ENCODE data around the gene PKD1.

The PKD1 gene

GRCh38 chr16:2060346-2060745 is 75.4 kb downstream of the PKD1 start:
- Mint-ChIP-seq H3K9me3 (no peaks in the 10 kb centered on the region), H3K4me1 (no peaks in the 10 kb centered on the region), H3K36me3 (ENCODE audit: low read depth) (peaks cover 12% of the 10 kb centered on the region), H3K27me3 (ENCODE audit: low read depth) (peaks cover 4% of the 10 kb centered on the region), H3K4me3 (no peak overlapping the region), H3K27ac (no peak overlapping the region)
- TF ChIP-seq CTCF (IDR thresholded peaks at IDR 0.05; ENCODE audit: unreplicated experiment in 3 of 3): no peak

- Mint-ChIP-seq H3K9me3 (no peaks in the 10 kb centered on the region), H3K4me3 (no peak overlapping the region), H3K27me3 (ENCODE audit: low read depth) (peaks cover 4% of the 10 kb centered on the region), H3K27ac (peak overlapping the region in 2 of 3 experiments; percentile 48 to 64), H3K36me3 (ENCODE audit: low read depth) (peaks cover 12% of the 10 kb centered on the region), H3K4me1 (no peaks in the 10 kb centered on the region)
- TF ChIP-seq CTCF (IDR thresholded peaks at IDR 0.05; ENCODE audit: unreplicated experiment in 3 of 3): no peak
Observed at GRCh38 chr16:2058872-2059271, 76.8 kb downstream of the PKD1 start.

GRCh38 chr16:2058420-2058819 is 77.3 kb downstream of the PKD1 start:
- Mint-ChIP-seq H3K36me3 (ENCODE audit: low read depth) (peaks cover 11% of the 10 kb centered on the region), H3K27ac (peak overlapping the region; percentile 15 to 64 (median 48)), H3K4me1 (no peaks in the 10 kb centered on the region), H3K9me3 (no peaks in the 10 kb centered on the region), H3K4me3 (no peak overlapping the region), H3K27me3 (ENCODE audit: low read depth) (peaks cover 4% of the 10 kb centered on the region)
- no peak for TF ChIP-seq CTCF (IDR thresholded peaks at IDR 0.05; ENCODE audit: unreplicated experiment in 3 of 3)

- Mint-ChIP-seq H3K27me3 (ENCODE audit: low read depth) (peaks cover 4% of the 10 kb centered on the region), H3K27ac (peak overlapping the region in 2 of 3 experiments; percentile 28 to 41), H3K4me3 (no peak overlapping the region), H3K36me3 (ENCODE audit: low read depth) (peaks cover 16% of the 10 kb centered on the region), H3K4me1 (no peaks in the 10 kb centered on the region), H3K9me3 (no peaks in the 10 kb centered on the region)
- TF ChIP-seq CTCF (IDR thresholded peaks at IDR 0.05; ENCODE audit: unreplicated experiment in 3 of 3): no peak
Observed at GRCh38 chr16:2057438-2057837, 78.3 kb downstream of the PKD1 start.

GRCh38 chr16:2056681-2057407 is 78.9 kb downstream of the PKD1 start:
- Mint-ChIP-seq H3K4me1 (no peaks in the 10 kb centered on the region), H3K36me3 (ENCODE audit: low read depth) (peaks cover 18% of the 10 kb centered on the region), H3K27ac (peak overlapping the region in 2 of 3 experiments; percentile 28 to 41), H3K27me3 (ENCODE audit: low read depth) (peaks cover 4% of the 10 kb centered on the region), H3K4me3 (no peak overlapping the region), H3K9me3 (no peaks in the 10 kb centered on the region)
- TF ChIP-seq CTCF (IDR thresholded peaks at IDR 0.05; ENCODE audit: unreplicated experiment in 3 of 3): peak; percentile 31 to 50 (median 42)

GRCh38 chr16:2056077-2056476 is 79.6 kb downstream of the PKD1 start:
- Mint-ChIP-seq H3K9me3 (no peaks in the 10 kb centered on the region), H3K27me3 (ENCODE audit: low read depth) (peaks cover 4% of the 10 kb centered on the region), H3K4me1 (no peaks in the 10 kb centered on the region), H3K27ac (no peak overlapping the region), H3K36me3 (ENCODE audit: low read depth) (peaks cover 23% of the 10 kb centered on the region), H3K4me3 (no peak overlapping the region)
- no peak for TF ChIP-seq CTCF (IDR thresholded peaks at IDR 0.05; ENCODE audit: unreplicated experiment in 3 of 3)
